Right ventricle myocardium inferior (tissue), 1 donor: ENCODE data around the gene FHAD1. TPM values are rescaled to one million over a fixed set of nuclear protein-coding genes. Genes with fewer than 3 reads are reported as not detected.

Source experiments
- ATAC-seq: fragments of 200-7000 bp; cut with Tn5 transposase; one replicate; pipeline ENCODE4 v1.9.1; 2020; ENCODE audit warnings: mild to moderate bottlenecking, moderate library complexity
- DNase-seq: peaks from one replicate; pipeline ENCODE4 v3.0.0; 2021; ENCODE audit errors: missing footprints
- intact Hi-C: fragments of 100-400 bp; cut with DNase I; formaldehyde crosslinking; loops from one replicate; pipeline ENCODE4 v1.11.0; 2022
- total RNA-seq: library from RNA; stranded (reverse); fragmentation: NEBNext Ultra II Directional; extraction: Animal tissue kit (Norgen Biotek cat#: 25700); gene quantifications from one replicate; pipeline ENCODE4 v1.2.1, GENCODE V29; 2021
- donor health status: DM: no; HTN: yes; CAD: no; lungs with severe emphysema.

FHAD1 gene
- total RNA-seq, 1 donor from 2014 or later: not detected

- ATAC-seq (no peak), DNase-seq (no peak)
- intact Hi-C loops: loop anchor here (5.0 kb wide), 1 partner anchor 62 kb away; the partner anchor contains the start of gene TMEM51
Measured at GRCh38 chr1:15214527-15214926, 32.5 kb upstream of the FHAD1 start.

DNA sequence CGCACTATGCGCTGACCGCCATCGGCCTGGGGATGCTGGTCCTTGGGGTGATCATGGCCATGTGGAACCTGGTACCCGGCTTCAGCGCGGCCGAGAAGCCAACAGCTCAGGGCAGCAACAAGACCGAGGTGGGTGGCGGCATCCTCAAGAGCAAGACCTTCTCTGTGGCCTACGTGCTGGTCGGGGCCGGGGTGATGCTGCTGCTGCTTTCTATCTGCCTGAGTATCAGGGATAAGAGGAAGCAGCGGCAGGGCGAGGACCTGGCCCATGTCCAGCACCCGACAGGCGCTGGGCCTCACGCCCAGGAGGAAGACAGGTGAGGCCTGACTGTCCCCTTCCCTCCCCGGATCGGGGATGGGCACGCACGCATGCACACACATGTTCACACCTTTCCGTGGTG is 31.9 kb upstream of the FHAD1 start:
- ATAC-seq: no peak
- intact Hi-C loops: no loop called here
- DNase-seq: no peak

DNA sequence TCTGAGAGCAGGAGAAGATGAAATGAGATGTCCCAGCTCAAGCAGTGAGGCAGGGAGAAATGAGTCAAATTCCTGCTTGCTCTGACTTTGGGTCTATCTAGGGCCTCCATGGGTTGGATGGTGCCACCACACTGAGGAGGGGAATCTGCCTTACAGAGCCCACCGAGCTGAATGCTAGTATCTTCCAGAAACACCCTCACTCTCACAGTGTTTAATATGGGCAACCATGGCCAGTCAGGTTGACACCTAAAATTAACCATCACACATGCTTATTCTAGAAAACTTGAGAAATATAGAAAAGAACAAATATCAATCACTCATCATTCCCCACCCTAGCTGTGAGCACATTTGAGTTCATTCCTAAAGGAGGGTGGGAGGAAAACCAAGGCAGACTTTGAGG is 29.4 kb upstream of the FHAD1 start:
- intact Hi-C loops: no loop called here
- ATAC-seq (no peak), DNase-seq (no peak)

GRCh38 chr1:15218287-15219279 is 28.4 kb upstream of the FHAD1 start:
- no peak for DNase-seq
- intact Hi-C loops: no loop called here
- no peak for ATAC-seq

DNA sequence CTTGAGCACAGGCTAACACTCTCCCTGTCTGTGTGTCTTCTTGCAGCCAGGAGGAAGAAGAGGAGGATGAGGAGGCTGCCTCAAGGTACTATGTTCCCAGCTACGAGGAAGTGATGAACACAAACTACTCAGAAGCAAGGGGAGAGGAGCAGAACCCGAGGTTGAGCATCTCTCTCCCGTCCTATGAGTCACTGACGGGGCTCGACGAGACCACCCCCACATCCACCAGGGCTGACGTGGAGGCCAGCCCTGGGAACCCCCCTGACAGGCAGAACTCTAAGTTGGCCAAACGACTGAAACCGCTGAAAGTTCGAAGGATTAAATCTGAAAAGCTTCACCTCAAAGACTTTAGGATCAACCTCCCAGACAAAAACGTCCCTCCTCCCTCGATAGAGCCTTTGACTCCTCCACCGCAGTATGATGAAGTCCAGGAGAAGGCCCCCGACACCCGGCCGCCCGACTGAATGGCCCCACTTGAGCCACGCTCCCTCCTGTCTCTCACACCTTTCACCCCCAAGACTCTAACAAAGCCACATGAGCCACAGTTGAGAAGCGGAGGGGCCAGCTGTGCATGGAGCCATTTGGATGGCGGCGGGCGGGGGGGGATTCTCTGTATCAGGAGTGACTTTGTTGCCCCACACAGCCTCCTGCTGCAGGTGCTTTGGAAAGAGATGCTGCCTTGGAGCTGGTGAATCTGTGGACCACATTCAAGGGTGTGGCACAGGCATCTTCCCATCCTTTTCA is 27.6 kb upstream of the FHAD1 start:
- intact Hi-C loops: no loop called here
- ATAC-seq (no peak), DNase-seq (no peak)

- intact Hi-C loops: no loop called here
- ATAC-seq (no peak), DNase-seq (no peak)
Measured at GRCh38 chr1:15220024-15220392, 27.0 kb upstream of the FHAD1 start.

GRCh38 chr1:15220825-15221431 is 26.1 kb upstream of the FHAD1 start:
- DNase-seq (no peak), ATAC-seq (peak; percentile 15)
- intact Hi-C loops: no loop called here

DNA sequence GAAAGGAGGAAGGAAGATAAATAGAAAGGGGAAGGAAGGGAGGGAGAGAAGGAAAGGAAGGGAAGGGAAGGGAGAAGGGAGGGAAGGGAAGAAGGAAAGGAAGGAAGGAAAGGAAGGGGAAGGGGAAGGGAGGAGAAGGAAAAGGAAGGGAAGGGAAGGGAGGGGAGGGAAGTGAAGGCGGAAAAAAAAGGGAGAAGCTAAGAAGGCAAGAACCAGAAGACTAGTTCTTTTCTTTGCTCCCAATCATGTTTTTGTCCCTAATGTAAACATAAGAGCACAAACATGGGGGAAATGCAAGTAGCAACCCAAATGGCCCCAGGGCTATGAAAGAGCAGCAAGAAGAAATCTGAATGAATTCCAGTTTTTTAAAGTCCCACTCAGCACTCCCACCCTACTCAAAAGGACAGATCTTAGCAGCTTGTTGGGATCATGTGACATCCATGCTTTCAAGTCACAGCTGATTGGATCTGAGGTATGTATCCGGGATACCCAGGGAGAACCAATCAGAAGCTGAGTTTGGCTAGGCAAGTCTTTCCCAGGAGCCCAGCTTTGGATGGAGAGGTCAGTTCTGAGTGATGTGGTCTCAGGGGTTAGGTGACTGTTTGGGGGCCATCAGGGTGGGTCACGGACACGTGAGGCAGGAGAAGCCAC is 24.2 kb upstream of the FHAD1 start:
- intact Hi-C loops: no loop called here
- DNase-seq: no peak
- no peak for ATAC-seq

DNA sequence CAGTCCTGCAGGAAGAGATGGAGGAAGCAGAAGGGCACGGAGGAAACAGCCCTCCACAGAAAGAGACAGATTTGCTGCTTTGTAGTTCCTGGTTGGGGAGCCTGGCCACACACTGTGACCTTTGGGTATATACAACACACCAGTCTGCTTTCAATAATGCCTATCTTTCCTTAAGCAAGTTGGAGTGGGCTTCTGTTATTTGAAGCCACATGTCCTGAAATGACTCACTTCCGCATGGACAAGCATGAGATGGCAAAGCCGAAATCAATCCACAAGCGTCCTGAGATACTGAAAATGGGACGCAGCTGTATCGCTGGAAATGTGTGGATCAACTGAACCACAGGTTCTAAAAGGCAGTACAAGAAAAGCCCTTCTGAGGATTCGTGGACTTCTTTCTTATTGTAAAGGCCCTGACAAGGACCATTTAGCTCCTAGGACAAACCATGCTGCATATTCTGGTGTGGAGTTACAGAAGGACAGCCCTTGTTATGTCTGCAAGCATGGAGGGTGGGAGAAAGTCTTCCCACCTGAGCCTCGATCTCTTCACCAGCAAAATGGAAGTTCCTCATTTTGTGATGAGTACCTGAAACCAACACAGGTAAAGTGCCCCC is 22.7 kb upstream of the FHAD1 start:
- DNase-seq (no peak), ATAC-seq (no peak)
- intact Hi-C loops: no loop called here

GRCh38 chr1:15224974-15225373 is 22.0 kb upstream of the FHAD1 start:
- no peak for DNase-seq
- intact Hi-C loops: no loop called here
- no peak for ATAC-seq

GRCh38 chr1:15225461-15225860 is 21.6 kb upstream of the FHAD1 start:
- intact Hi-C loops: no loop called here
- no peak for ATAC-seq

DNA sequence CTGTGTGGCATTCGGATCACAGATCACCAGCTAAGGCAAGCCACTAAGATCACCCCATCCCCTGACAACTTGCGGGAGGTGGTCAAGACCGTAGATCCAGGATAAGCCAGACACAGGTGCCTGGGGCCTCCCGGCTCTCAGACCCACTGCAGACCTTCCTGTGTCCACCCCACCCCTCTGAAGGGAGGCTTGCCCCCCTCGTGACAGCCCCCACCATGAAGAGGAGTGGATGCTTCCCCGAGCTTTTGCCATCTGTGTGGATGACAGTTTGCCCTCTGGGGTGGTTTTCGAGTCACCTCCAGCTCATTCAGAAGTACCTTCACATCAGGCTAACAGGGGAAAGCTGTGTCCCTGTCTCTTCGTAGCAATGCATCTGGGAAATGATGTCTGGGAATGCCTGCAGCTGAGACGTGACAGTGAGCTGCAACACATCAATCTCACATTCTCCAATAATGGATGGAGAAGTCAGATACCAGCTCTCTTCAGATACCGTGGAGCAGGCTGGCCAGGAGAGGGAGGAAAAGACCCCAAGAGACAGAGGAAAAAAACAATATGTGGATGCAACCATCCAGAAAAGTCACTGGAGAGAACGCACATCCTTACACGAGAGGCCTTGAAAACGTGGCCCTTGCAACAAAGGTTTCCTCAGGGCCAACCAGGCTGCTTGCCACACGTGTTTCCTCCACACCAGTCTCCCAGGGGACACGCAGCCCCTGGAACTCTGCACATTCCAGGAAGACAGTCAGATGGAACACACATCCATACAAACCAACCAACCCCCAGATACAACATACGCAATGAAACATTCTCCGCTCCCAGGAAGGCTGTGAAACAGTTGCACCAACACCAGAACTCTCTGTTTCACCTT is 20.4 kb upstream of the FHAD1 start:
- ATAC-seq: no peak
- intact Hi-C loops: no loop called here
- no peak for DNase-seq

More at GRCh38 chr1:15225461-15225860, 21.6 kb upstream of the FHAD1 start:
- DNase-seq: no peak

GRCh38 chr1:15229707-15230131 is 17.3 kb upstream of the FHAD1 start:
- DNase-seq (no peak), ATAC-seq (no peak)
- intact Hi-C loops: no loop called here

- peak; percentile 37 for ATAC-seq
- DNase-seq: no peak
- intact Hi-C loops: no loop called here
Measured at GRCh38 chr1:15231714-15232201, 15.3 kb upstream of the FHAD1 start.

DNA sequence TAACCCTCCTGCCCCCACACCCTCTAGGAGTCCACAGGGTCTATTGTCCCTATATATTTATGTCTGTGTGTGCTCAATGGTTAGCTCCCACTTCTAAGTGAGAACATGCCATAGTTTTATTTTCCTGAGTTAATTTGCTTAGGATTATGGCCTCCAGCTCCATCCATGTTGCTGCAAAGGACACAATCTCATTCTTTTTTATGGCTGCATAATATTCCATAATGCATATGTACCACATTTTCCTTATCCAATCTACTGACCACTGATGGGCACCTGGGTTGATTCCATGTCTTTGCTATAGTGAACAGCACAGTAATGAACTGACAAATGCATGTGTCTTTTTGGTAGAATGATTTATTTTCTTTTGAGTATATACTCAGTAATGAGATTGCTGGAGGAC is 13.3 kb upstream of the FHAD1 start:
- intact Hi-C loops: no loop called here
- no peak for DNase-seq
- ATAC-seq: no peak

DNA sequence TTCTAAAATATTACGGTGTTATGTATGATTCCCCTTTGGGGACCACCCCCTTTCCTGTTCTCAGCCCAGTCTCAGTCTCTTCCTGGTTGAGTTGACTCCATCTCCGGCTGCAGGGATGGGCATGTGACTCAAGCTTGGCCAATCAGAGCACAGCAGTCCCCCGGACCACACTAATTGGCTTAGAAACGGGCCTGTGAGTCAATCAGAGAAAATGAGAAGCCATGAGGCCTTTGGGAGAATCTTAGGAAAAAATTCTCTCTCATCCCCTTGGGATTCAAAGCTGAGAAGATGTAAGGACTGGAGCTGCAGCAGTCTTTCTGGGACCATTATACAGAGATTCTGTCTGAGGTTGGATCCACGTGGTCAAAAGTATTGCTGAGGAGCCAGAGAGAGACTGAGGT is 10.7 kb upstream of the FHAD1 start:
- intact Hi-C loops: no loop called here
- ATAC-seq (no peak), DNase-seq (no peak)

DNA sequence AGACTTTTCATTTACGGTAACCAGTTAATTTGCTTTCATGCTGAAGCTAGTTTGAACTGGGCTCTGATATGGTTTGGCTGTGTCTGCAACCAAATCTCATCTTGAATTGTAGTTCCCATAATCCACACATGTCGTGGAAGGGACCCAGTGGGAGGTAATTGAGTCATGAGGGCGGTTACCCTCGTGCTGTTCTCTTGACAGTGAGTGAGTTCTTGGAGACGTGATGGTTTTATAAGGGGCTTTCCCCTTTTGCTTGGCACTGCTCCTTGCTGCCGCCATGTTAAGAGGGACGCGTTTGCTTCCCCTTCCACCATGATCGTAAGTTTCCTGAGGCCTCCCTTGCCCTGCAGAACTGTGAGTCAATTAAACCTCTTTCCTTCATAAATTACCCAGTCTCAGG is 10.3 kb upstream of the FHAD1 start:
- intact Hi-C loops: no loop called here
- ATAC-seq: no peak
- DNase-seq: no peak

- intact Hi-C loops: no loop called here
- DNase-seq (no peak), ATAC-seq (no peak)
Measured at GRCh38 chr1:15238789-15239188, 8.2 kb upstream of the FHAD1 start.
